Measurements from ENCODE around the gene FANK1.
"Not testable (repeated sequence)": the region's sequence is repeated elsewhere in the genome, so short reads cannot be mapped to it uniquely, and the experiment has no call there.

The FANK1 gene

DNA sequence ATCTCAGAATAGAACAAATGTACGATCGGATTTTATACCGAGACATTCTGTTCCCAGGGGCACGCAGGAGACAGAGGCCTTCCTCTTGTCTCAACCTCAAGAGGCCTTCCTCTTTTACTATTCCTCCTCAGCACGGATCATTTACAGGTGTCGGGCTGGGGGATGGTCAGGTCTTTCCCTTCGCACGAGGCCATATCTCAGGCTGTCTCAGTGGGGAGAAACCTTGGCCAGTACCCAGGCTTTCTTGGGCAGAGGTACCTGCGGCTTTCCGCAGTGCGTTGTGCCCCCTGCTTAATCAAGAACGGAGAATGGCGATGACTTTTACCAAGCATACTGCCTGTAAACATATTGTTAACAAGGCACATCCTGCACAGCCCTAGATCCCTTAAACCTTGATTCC lies 44.2 kb downstream of the FANK1 start:
- Histone ChIP-seq H3K4me1 (ENCODE audit: control insufficient read depth, low read depth, low read length) (no peaks in the 10 kb centered on the region), H3K9me3 (ENCODE audit: control insufficient read depth, low read depth, low read length) (peaks cover 4% of the 10 kb centered on the region), H3K4me3 (ENCODE audit: low read length) (no peak overlapping the region), H3K27me3 (ENCODE audit: control insufficient read depth, insufficient read depth, low read length) (no peaks in the 10 kb centered on the region), H3K36me3 (ENCODE audit: control insufficient read depth, low read depth, low read length) (no peaks in the 10 kb centered on the region), H3K9ac (ENCODE audit: low read length) (no peak overlapping the region), H3K27ac (ENCODE audit: low read length) (no peak overlapping the region)

DNA sequence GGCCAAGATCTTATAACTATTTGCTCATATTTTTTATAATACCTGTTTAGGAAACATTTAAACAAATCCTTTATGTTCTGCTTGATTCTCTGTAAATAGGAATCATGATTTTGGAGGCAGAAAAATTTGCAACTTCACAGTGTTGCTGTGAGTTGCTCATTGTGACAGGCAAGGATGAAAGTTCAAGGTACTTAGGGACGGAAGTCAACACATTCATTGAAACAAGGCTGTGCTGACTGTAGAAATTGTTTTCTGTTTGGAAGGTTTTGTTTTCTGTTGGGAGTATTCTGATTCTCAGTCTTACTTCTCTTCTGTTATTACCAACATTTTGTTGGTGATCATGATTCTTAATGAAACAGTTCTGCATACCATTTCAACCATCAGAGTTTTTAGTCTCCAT lies 54.9 kb downstream of the FANK1 start:
- Histone ChIP-seq H3K9me3 (ENCODE audit: control insufficient read depth, low read depth, low read length) (peaks cover 18% of the 10 kb centered on the region), H3K36me3 (ENCODE audit: control insufficient read depth, low read depth, low read length) (no peaks in the 10 kb centered on the region), H3K27me3 (ENCODE audit: control insufficient read depth, insufficient read depth, low read length) (no peaks in the 10 kb centered on the region), H3K4me3 (ENCODE audit: low read length) (no peak overlapping the region), H3K27ac (ENCODE audit: low read length) (no peak overlapping the region), H3K4me1 (ENCODE audit: control insufficient read depth, low read depth, low read length) (no peaks in the 10 kb centered on the region), H3K9ac (ENCODE audit: low read length) (no peak overlapping the region)

DNA sequence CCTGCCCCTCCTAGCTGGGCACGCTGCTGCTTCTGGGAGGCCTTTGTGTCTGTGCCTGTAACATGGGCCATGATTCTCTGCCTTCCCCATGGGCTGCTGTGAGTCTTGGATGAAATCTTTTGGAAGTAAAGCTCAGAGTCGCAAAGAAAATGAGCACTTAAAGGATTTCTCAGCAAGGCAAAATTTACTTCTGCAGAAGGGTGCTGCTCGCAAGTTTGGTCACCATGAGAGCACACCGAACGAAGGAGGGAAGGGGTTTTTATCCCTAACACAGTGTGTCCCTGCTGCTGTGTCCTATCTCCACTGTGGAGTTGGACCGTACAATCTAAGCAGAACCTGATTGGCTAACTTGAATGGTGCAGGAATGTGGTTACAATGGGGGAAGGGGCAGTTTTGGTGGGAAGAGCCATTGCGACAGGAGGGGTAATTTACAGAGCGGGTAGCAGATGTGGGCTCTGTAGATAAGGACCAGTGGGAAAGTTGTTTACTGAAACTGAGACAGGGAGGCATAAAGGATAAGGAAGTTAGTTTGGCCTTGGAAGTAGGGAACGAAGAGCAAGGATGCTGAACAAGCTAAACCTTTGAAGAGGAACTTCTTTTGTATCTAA lies 57.5 kb downstream of the FANK1 start:
- Histone ChIP-seq H3K4me1 (ENCODE audit: control insufficient read depth, low read depth, low read length) (no peaks in the 10 kb centered on the region), H3K9me3 (ENCODE audit: control insufficient read depth, low read depth, low read length) (peaks cover 18% of the 10 kb centered on the region), H3K27me3 (ENCODE audit: control insufficient read depth, insufficient read depth, low read length) (no peaks in the 10 kb centered on the region), H3K4me3 (ENCODE audit: low read length) (no peak overlapping the region), H3K27ac (ENCODE audit: low read length) (no peak overlapping the region), H3K36me3 (ENCODE audit: control insufficient read depth, low read depth, low read length) (no peaks in the 10 kb centered on the region), H3K9ac (ENCODE audit: low read length) (no peak overlapping the region)

DNA sequence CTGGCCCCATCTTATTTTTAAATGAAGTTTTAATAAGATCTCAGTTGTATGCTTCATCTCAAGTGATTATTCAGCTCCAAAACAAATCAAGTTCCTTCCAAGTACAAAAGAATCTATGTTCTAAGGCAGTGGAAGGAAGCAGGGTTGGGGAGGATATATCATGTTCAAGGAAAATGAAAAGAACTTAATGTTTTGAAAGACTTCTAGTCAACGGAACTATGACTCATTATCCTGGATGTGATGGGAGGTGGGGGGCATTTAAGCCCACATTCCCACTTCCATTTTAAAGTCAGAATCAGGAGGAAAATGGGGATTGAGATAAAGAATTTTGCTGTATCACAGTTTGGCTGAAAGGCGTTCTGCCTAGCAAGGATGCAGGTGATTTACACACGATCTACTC lies 59.4 kb downstream of the FANK1 start:
- Histone ChIP-seq H3K9ac (ENCODE audit: low read length) (no peak overlapping the region), H3K9me3 (ENCODE audit: control insufficient read depth, low read depth, low read length) (peaks cover 18% of the 10 kb centered on the region), H3K36me3 (ENCODE audit: control insufficient read depth, low read depth, low read length) (no peaks in the 10 kb centered on the region), H3K27ac (ENCODE audit: low read length) (no peak overlapping the region), H3K4me1 (ENCODE audit: control insufficient read depth, low read depth, low read length) (no peaks in the 10 kb centered on the region), H3K4me3 (ENCODE audit: low read length) (no peak overlapping the region), H3K27me3 (ENCODE audit: control insufficient read depth, insufficient read depth, low read length) (no peaks in the 10 kb centered on the region)

DNA sequence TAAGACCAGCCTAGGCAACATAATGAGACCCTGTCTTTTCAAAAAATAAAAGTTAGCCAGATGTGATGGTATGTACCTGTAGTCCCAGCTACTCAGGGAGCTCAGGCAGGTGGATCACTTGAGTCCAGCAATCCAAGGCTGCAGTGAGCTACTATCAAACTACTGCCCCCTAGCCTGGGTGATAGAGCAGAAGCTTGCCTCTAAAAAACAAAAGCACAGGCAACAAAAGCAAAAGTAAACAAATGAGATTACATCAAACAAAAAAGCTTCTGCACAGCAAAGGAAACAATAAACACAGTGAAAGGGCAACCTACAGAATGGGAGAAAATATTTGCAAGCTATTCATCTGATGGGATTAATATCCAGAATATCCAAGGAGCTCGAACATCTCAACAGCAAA lies 65.4 kb downstream of the FANK1 start:
- Histone ChIP-seq H3K27ac (ENCODE audit: low read length) (no peak overlapping the region), H3K4me3 (ENCODE audit: low read length) (no peak overlapping the region), H3K9ac (ENCODE audit: low read length) (no peak overlapping the region), H3K27me3 (ENCODE audit: control insufficient read depth, insufficient read depth, low read length) (no peaks in the 10 kb centered on the region), H3K4me1 (ENCODE audit: control insufficient read depth, low read depth, low read length) (no peaks in the 10 kb centered on the region), H3K36me3 (ENCODE audit: control insufficient read depth, low read depth, low read length) (no peaks in the 10 kb centered on the region), H3K9me3 (ENCODE audit: control insufficient read depth, low read depth, low read length) (no peaks in the 10 kb centered on the region)

DNA sequence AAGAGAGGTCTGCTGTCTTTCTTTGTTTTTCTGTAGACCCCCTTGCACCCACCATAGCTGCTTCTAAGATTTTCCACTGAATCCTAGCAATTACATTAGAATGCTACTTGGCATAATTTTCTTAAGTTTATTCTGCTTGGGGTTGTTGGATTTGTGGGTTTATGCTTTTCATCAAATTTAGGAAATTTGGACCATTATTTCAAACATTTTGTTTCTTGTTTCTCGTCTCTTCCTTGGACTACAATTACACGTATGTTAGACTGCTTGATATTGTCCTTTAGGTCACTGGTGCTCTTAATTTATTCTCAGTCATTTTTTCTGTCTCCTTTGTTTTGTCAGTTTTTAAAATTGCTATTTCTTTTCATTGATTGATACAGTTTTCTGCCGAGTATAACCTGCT lies 65.8 kb downstream of the FANK1 start:
- H3K9ac ChIP-seq (ENCODE audit: low read length), result no peak overlapping the region
- H3K27ac ChIP-seq (ENCODE audit: low read length), result no peak overlapping the region
- H3K9me3 ChIP-seq (ENCODE audit: control insufficient read depth, low read depth, low read length), result no peaks in the 10 kb centered on the region

DNA sequence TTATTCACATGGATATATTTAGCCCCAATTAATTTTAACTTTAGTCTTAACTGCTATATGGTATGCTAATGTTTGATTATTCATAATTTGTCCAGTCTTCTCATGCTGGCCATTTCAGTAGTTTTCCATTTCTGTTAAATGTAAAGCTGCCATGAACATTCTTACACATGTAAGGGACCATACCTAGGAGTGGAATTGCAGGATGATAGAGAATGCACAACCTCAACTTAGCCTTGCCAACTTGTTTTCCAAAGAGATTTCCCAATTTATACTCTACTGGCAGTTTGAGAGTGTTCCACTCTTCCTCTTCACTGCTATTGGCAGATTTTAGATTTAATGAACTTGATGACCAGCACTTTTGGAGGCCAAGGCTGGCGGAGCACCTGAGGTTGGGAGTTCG lies 68.2 kb downstream of the FANK1 start:
- no peaks in the 10 kb centered on the region for H3K4me1 ChIP-seq (ENCODE audit: control insufficient read depth, low read depth, low read length)
- H3K9ac ChIP-seq (ENCODE audit: low read length), result no peak overlapping the region
- H3K27ac ChIP-seq (ENCODE audit: low read length), result no peak overlapping the region
- no peaks in the 10 kb centered on the region for H3K36me3 ChIP-seq (ENCODE audit: control insufficient read depth, low read depth, low read length)
- no peaks in the 10 kb centered on the region for H3K9me3 ChIP-seq (ENCODE audit: control insufficient read depth, low read depth, low read length)
- no peak overlapping the region for H3K4me3 ChIP-seq (ENCODE audit: low read length)
- no peaks in the 10 kb centered on the region for H3K27me3 ChIP-seq (ENCODE audit: control insufficient read depth, insufficient read depth, low read length)

More for the DNA sequence above, 65.8 kb downstream of the FANK1 start:
- Histone ChIP-seq H3K4me1 (ENCODE audit: control insufficient read depth, low read depth, low read length) (no peaks in the 10 kb centered on the region), H3K27me3 (ENCODE audit: control insufficient read depth, insufficient read depth, low read length) (no peaks in the 10 kb centered on the region), H3K4me3 (ENCODE audit: low read length) (no peak overlapping the region), H3K36me3 (ENCODE audit: control insufficient read depth, low read depth, low read length) (no peaks in the 10 kb centered on the region)

DNA sequence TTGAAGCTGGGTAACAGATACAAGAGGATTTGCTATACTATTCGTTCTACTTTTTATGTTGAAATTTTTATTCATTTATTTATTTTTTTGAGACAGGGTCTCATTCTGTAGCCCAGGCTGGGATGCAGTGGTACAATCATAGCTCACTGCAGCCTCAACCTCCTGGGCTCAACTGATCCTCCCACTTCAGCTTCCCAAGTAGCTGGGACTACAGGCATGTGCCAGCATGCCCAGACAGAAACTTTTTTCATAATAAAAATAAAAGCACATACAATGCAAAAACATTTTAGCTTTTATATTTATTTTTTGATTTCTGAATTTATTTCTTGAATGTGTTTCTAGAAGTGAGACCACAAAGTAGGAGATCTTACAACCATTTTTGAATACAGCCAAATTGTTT lies 71.2 kb downstream of the FANK1 start:
- Histone ChIP-seq H3K36me3 (ENCODE audit: control insufficient read depth, low read depth, low read length) (no peaks in the 10 kb centered on the region), H3K9ac (ENCODE audit: low read length) (no peak overlapping the region), H3K27me3 (ENCODE audit: control insufficient read depth, insufficient read depth, low read length) (no peaks in the 10 kb centered on the region), H3K9me3 (ENCODE audit: control insufficient read depth, low read depth, low read length) (no peaks in the 10 kb centered on the region), H3K4me3 (ENCODE audit: low read length) (no peak overlapping the region), H3K27ac (ENCODE audit: low read length) (no peak overlapping the region), H3K4me1 (ENCODE audit: control insufficient read depth, low read depth, low read length) (no peaks in the 10 kb centered on the region)

DNA sequence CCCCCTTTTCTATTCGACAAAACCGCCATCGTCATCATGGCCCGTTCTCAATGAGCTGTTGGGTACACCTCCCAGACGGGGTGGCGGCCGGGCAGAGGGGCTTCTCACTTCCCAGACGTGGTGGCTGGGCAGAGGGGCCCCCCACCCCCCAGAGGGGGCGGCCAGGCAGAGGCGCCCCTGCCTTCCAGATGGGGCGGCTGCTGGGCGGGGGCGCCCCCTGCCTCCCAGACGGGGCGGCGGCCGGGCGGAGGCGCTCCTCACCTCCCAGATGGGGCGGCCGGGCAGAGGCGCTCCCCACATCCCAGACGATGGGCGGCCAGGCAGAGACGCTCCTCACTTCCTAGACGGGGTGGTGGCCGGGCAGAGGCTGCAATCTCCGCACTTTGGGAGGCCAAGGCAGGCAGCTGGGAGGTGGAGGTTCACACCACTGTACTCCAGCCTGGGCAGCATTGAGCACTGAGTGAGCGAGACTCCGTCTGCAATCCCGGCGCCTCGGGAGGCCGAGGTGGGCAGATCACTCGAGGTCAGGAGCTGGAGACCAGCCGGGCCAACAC lies 73.8 kb downstream of the FANK1 start:
- H3K27ac ChIP-seq (ENCODE audit: low read length); H3K4me3 ChIP-seq (ENCODE audit: low read length); H3K27me3 ChIP-seq (ENCODE audit: control insufficient read depth, insufficient read depth, low read length); H3K9ac ChIP-seq (ENCODE audit: low read length); H3K9me3 ChIP-seq (ENCODE audit: control insufficient read depth, low read depth, low read length); H3K36me3 ChIP-seq (ENCODE audit: control insufficient read depth, low read depth, low read length); H3K4me1 ChIP-seq (ENCODE audit: control insufficient read depth, low read depth, low read length): not testable (repeated sequence)

DNA sequence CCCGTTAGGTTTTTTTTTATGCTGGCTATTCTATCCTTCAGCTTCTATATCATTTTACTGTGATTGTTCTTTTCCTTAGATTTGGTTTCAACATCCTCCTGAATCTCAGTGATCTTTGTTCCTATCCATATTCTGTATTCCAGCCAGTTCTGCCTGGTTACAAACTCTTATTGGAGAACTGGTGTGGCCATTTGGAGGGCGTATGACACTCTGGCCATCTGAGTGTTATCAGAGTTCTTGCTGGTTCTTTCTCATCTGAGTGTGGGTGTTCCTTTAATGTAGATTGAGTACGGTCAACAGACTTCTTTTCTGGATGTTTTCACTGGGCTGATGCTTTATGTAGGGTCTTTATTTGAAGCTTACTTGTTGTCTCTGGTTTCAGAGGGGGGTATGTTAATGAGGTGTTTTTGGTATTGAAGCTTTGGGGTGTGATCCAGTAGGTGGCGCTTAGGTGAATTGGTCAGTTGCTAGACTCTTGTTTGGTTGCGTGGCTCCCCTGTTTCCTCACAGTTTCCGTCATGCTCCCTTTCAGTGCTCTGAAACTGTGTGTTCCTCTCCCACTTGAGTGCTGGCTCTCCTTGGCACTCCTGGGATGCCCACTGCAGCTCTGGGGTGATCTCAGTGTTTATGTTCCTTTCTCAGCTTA lies 80.7 kb downstream of the FANK1 start:
- Histone ChIP-seq H3K4me3 (ENCODE audit: low read length) (no peak overlapping the region), H3K9ac (ENCODE audit: low read length) (no peak overlapping the region), H3K4me1 (ENCODE audit: control insufficient read depth, low read depth, low read length) (peaks cover 3% of the 10 kb centered on the region), H3K27ac (ENCODE audit: low read length) (no peak overlapping the region), H3K9me3 (ENCODE audit: control insufficient read depth, low read depth, low read length) (no peaks in the 10 kb centered on the region), H3K27me3 (ENCODE audit: control insufficient read depth, insufficient read depth, low read length) (no peaks in the 10 kb centered on the region), H3K36me3 (ENCODE audit: control insufficient read depth, low read depth, low read length) (no peaks in the 10 kb centered on the region)

DNA sequence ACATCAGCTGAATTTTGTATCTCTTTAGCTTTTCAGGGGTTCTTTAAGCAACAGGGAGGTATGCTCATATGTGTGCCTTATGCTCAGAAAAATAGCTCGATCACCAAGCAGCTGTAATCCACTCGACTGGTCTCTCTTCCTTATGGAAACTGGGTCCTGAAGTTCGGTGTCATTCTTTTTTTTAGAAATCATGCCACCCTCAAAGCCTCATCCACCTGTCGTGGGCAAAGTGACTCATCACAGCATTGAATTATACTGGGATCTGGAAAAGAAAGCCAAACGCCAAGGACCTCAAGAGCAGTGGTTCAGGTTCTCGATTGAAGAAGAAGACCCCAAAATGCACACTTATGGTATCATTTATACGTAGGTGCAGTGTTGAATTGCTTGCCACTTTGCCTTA lies 83.6 kb downstream of the FANK1 start:
- Histone ChIP-seq H3K9ac (ENCODE audit: low read length) (no peak overlapping the region), H3K27ac (ENCODE audit: low read length) (no peak overlapping the region), H3K4me1 (ENCODE audit: control insufficient read depth, low read depth, low read length) (peaks cover 15% of the 10 kb centered on the region)

DNA sequence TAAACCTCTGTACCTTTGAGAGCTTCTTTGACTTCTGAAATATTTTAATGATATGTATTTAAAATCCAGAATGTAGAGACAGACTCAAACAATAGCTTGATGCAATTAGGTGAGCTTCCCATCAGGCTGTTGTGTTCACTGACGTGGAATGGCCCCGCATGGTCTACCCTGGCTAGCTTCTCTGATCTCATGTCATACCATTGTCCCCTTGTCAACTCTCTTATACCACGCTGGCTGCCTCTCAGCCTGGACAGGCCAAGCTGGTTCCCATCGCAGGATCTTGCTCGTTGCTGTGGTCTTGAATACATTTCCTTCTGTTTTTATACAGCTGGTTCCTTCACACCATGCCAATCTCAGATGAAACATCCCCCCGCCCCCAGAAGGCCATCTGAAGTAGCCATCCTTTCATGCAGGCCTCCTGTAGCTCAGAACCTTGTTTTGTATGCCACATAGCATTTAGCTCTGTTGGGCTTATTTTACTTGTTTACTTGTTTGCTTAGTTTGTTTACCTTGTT lies 84.2 kb downstream of the FANK1 start:
- no peaks in the 10 kb centered on the region for H3K36me3 ChIP-seq (ENCODE audit: control insufficient read depth, low read depth, low read length)
- H3K4me1 ChIP-seq (ENCODE audit: control insufficient read depth, low read depth, low read length), result peaks cover 15% of the 10 kb centered on the region
- no peaks in the 10 kb centered on the region for H3K9me3 ChIP-seq (ENCODE audit: control insufficient read depth, low read depth, low read length)
- H3K4me3 ChIP-seq (ENCODE audit: low read length), result no peak overlapping the region
- H3K27ac ChIP-seq (ENCODE audit: low read length), result no peak overlapping the region
- H3K27me3 ChIP-seq (ENCODE audit: control insufficient read depth, insufficient read depth, low read length), result no peaks in the 10 kb centered on the region
- no peak overlapping the region for H3K9ac ChIP-seq (ENCODE audit: low read length)

More for the DNA sequence above, 83.6 kb downstream of the FANK1 start:
- H3K4me3 ChIP-seq (ENCODE audit: low read length), result no peak overlapping the region
- H3K27me3 ChIP-seq (ENCODE audit: control insufficient read depth, insufficient read depth, low read length), result no peaks in the 10 kb centered on the region
- no peaks in the 10 kb centered on the region for H3K36me3 ChIP-seq (ENCODE audit: control insufficient read depth, low read depth, low read length)
- H3K9me3 ChIP-seq (ENCODE audit: control insufficient read depth, low read depth, low read length), result no peaks in the 10 kb centered on the region

Data from iPS-18a (cell line).